ENCODE data around the gene CMTM2. TPM values are rescaled to one million over a fixed set of nuclear protein-coding genes. Genes with fewer than 3 reads are reported as not detected.

Gene CMTM2
- total and polyA plus RNA-seq, 9 of the 15 experiments (the other 6 are each of a cell fraction or from before 2014, with no cell fraction given): not detected

DNA sequence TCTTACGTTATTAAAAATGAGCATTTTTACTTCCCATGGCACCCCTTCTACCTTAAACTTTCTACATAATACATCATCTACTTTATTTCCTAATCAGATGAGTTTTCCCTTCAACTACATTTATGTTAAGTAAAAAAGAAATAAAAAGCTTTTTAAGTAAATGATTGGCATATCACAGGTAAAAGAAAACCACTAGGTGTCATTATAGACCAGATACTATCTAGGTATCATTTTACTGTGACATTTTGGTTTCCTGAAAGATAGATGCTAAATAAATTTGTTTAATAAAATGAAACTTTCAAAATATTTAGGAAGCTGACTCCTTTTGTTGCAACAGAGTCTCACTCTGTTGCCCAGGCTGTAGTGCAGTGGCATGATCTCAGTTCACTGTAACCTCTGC lies 16.9 kb upstream of the CMTM2 start:
- H2AFZ ChIP-seq (ENCODE audit: low read depth, low read length): no peak overlapping the region
- no peak overlapping the region for H3K4me3 ChIP-seq
- ChIA-PET CTCF (ENCODE audit: low intra/inter-chr PET ratio) (interaction anchor here (0.7 kb wide), 1 partner anchor 27 kb away, joined by 3 read pairs; no protein-coding TSS in a partner anchor), POLR2A (interaction anchor here (2.1 kb wide), 1 partner anchor 10 kb away, joined by 11 read pairs; no protein-coding TSS in a partner anchor)
- H3K79me2 ChIP-seq (ENCODE audit: control insufficient read depth, insufficient read depth, low read length): no peaks in the 10 kb centered on the region
- H3K9me1 ChIP-seq (ENCODE audit: control insufficient read depth, insufficient read depth, low read length): no peaks in the 10 kb centered on the region
- WGBS (ENCODE audit: insufficient coverage, low coverage, missing lambda C conversion rate): 95% methylated on average over 1 of the region's 1 CpG
- no peaks in the 10 kb centered on the region for H3K27me3 ChIP-seq (ENCODE audit: control insufficient read depth in 2 of 2, insufficient read depth in 2 of 2, low read length in 2 of 2)
- intact Hi-C loops (cut with micrococcal nuclease): no loop called here
- no peaks in the 10 kb centered on the region for H4K20me1 ChIP-seq (replicated peaks; ENCODE audit: control insufficient read depth, insufficient read depth, low read length)
- H3K4me1 ChIP-seq (replicated peaks in 1 of 2; ENCODE audit: control insufficient read depth in 2 of 2, insufficient read depth in 2 of 2, low read length in 2 of 2): peaks cover 3 to 8% of the 10 kb centered on the region in 2 experiments; a peak in 3 of 5 replicates
- in situ Hi-C loops (cut with MboI): no loop called here
- H3K9ac ChIP-seq (ENCODE audit: insufficient read depth in 1 of 2, low read depth in 2 of 2, low read length in 2 of 2): no peak overlapping the region
- H3K36me3 ChIP-seq (ENCODE audit: control insufficient read depth, insufficient read depth, low read length): peaks cover 83% of the 10 kb centered on the region
- no peak for FAIRE-seq
- DNase-seq (ENCODE audit: extremely low read depth in 1 of 4, low spot score in 3 of 4): no peak
- no peaks in the 10 kb centered on the region for H3K9me3 ChIP-seq (replicated peaks; ENCODE audit: control insufficient read depth, insufficient read depth, low read depth, low read length)
- no peak for ATAC-seq
- TF ChIP-seq JUND (IDR thresholded peaks at IDR 0.05; ENCODE audit: borderline replicate concordance, low read depth, low read length): no peak
- no peak for TF ChIP-seq JUND (tag; IDR thresholded peaks at IDR 0.05; ENCODE audit: borderline replicate concordance, low read depth, low read length)
- no peak for TF ChIP-seq ZNF274 (IDR thresholded peaks at IDR 0.05; ENCODE audit: borderline replicate concordance, low read depth, low read length)
- TF ChIP-seq, protein P1, sequence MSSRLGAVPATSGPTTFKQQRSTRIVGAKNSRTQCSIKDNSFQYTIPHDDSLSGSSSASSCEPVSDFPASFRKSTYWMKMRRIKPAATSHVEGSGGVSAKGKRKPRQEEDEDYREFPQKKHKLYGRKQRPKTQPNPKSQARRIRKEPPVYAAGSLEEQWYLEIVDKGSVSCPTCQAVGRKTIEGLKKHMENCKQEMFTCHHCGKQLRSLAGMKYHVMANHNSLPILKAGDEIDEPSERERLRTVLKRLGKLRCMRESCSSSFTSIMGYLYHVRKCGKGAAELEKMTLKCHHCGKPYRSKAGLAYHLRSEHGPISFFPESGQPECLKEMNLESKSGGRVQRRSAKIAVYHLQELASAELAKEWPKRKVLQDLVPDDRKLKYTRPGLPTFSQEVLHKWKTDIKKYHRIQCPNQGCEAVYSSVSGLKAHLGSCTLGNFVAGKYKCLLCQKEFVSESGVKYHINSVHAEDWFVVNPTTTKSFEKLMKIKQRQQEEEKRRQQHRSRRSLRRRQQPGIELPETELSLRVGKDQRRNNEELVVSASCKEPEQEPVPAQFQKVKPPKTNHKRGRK (tag; IDR thresholded peaks at IDR 0.05): no peak
- no peak for TF ChIP-seq CC2D1A (IDR thresholded peaks at IDR 0.05)
- TF ChIP-seq DACH1 (IDR thresholded peaks at IDR 0.05; ENCODE audit: partially characterized antibody): no peak
- TF ChIP-seq NFE2 (IDR thresholded peaks at IDR 0.05; ENCODE audit: low read depth): no peak
- TF ChIP-seq, protein P2, sequence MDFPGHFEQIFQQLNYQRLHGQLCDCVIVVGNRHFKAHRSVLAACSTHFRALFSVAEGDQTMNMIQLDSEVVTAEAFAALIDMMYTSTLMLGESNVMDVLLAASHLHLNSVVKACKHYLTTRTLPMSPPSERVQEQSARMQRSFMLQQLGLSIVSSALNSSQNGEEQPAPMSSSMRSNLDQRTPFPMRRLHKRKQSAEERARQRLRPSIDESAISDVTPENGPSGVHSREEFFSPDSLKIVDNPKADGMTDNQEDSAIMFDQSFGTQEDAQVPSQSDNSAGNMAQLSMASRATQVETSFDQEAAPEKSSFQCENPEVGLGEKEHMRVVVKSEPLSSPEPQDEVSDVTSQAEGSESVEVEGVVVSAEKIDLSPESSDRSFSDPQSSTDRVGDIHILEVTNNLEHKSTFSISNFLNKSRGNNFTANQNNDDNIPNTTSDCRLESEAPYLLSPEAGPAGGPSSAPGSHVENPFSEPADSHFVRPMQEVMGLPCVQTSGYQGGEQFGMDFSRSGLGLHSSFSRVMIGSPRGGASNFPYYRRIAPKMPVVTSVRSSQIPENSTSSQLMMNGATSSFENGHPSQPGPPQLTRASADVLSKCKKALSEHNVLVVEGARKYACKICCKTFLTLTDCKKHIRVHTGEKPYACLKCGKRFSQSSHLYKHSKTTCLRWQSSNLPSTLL (IDR thresholded peaks at IDR 0.05): no peak
- TF ChIP-seq ZNF23 (CRISPR knock-in tag; IDR thresholded peaks at IDR 0.05): no peak
- no peak for TF ChIP-seq PPARD (CRISPR knock-in tag; IDR thresholded peaks at IDR 0.05)
- TF ChIP-seq WHSC1 (IDR thresholded peaks at IDR 0.05; ENCODE audit: low read length): no peak
- TF ChIP-seq, protein P3, sequence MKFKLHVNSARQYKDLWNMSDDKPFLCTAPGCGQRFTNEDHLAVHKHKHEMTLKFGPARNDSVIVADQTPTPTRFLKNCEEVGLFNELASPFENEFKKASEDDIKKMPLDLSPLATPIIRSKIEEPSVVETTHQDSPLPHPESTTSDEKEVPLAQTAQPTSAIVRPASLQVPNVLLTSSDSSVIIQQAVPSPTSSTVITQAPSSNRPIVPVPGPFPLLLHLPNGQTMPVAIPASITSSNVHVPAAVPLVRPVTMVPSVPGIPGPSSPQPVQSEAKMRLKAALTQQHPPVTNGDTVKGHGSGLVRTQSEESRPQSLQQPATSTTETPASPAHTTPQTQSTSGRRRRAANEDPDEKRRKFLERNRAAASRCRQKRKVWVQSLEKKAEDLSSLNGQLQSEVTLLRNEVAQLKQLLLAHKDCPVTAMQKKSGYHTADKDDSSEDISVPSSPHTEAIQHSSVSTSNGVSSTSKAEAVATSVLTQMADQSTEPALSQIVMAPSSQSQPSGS (CRISPR knock-in tag; IDR thresholded peaks at IDR 0.05): no peak
- BruUV-seq (replicated peaks): no TSS peak
- no peak overlapping the region for H3K4me2 ChIP-seq (ENCODE audit: insufficient read depth, low read length)
- H3K27ac ChIP-seq (ENCODE audit: extremely low read depth, low read depth, low read length): no peak overlapping the region

Data from K562 (cell line).